ENCODE measurements around the gene KLLN.
"Not testable (repeated sequence)": the region's sequence is repeated elsewhere in the genome, so short reads cannot be mapped to it uniquely, and the experiment has no call there.

Gene KLLN

GRCh38 chr10:87863053-87863943 is at the start of gene KLLN, which contains the start of gene PTEN:
KLLN (minus strand) TSS chr10:87863533; CDS start chr10:87862487, 1,046 bp downstream.
PTEN (plus strand) TSS chr10:87863625; CDS start chr10:87864470, 845 bp downstream.
- DNase-seq = peak; percentile 61 to 90

DNA sequence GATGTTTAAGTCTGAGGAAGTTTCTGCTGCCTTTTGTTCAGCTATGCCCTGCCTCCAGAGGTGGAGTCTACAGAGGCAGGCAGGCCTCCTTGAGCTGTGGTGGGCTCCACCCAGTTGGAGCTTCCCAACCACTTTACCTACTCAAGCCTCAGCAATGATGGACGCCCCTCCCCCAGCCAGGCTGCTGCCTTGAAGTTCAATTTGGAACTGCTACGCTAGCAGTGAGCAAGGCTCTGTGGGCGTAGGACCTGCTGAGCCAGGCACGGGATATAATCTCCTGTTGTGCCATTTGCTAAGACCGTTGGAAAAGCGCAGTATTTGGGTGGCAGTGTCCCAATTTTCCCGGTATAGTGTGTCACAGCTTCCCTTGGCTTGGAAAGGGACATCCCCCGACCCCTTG is 40.1 kb upstream of the KLLN start:
- not testable (repeated sequence) for DNase-seq

- DNase-seq = not testable (repeated sequence)
Measured at GRCh38 chr10:87897957-87898356, 34.6 kb upstream of the KLLN start.

DNA sequence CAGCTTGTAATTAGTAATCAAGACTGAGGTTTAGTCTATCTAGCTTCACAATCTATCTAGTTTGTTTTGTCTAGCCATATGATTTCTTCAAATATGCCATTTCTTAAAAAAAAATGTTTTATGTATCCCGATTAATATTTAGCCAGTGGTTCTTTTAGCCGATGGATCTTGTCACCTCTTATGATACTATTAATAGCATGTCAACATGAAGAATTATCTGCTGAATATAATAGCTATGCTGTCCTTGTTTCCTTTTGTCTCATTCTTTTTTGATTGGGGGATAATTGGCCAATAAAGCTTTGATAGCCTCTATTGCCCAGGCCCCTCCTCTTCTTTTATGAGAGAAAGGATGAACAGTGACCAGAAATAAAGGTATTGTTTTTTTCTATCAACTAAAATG is 32.9 kb upstream of the KLLN start:
- no peak for DNase-seq

DNA sequence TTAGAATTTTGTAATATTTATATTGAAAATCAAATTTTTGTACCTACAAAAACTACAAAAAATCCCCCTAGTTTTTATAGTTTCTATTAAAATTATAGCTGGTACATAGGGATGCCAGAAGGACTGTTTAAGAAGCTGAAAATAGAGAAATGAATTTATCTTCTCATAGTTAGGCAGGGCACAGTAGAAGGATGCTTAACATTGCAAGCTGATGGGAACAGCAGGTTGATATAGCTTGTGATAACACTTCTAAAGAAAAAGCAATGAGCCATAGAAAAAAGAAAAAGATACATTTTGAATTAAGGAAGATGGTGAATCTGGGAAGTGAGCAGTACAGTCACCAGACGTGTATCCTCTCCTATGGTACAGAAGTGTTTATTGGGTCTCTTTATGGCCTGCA is 32.1 kb upstream of the KLLN start:
- DNase-seq = no peak

DNA sequence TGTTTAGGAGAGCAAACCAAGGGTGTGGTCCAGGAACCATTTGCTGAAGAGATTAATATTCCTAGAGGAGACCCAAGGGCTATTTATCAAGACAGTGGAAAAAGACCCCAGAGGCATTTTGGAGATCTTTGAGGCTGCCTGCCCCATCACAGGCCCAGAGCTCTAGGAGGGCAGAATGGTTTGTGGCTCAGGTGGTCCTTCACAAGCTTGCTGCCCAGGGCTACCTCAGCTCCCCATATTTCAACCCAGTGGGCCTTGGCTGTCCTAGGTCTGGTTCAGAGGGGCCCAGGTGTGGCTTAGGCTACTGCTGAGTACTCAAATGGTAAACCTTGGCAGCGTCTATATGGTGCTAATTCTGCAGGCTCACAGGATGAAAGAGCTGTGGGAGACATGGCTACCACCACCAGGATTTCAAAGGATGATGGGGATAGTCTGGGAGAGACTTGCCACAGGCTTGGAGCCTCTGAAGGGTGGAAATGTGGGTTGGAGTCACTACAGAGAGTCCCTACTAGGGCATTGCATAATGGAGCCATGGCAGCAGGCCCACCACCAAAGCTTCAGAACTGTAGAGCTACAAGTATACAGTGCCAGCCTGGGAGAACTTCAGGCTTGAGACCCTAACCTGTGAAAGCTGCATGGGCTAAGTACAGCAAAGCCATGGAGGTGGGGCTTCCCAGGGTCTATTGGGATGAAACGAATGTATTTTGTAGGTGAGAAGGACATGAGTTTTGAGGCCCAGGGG is 24.4 kb upstream of the KLLN start:
- DNase-seq = no peak

DNA sequence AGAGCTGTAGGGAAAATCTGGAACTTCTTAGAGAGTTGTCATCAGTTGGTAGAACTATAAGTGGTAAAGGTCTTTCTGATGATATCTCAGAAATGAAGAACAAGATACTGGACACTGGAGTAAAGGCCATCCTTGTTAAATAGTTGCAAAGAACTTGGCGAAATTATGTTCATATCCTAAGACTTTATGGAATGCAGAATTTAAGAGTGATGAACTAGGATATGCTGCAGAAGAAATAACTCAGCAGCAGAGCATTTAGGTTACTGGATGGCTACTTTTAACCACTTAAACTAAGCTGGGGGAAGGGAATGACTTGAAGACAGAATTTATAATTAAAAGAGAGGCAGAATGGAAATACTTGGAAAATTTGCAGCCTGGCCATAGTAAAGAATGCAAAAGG is 23.8 kb upstream of the KLLN start:
- DNase-seq = no peak

GRCh38 chr10:87886635-87887034 is 23.3 kb upstream of the KLLN start:
- no peak for DNase-seq

DNA sequence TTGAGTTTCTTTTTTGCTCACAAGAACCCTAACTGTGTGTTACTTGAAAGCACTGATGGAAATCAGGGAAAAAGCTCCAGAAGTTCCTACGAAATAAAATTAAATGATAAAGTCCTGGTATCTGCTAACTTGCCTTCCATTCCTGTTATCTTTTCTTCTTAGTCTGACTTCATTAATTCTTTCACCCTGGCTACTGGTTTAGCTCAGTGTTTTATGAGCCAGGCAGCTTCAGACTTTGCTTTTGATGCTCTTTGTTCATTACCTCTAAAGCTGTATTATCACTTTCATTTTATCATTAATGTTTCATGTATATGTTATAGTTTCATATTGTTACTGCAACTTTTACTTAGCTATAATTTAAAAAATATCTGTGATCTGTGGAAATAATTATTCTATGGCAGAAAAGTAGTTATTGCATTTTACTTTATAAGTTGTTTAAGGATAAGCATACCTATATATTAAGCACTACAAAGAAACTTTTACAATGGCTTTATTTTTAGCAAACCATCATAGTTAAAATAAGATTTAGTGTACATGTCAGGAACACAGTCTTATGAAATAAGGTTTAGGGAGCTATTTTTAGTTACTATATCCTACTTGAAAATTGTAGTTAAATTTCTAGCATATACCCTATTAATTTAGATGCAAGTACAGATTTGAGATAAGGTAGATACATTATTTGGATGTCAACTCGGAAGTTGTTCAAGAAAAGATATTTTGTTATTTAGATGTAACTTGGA is 19.4 kb upstream of the KLLN start:
- no peak for DNase-seq

- DNase-seq = not testable (repeated sequence)
Measured at GRCh38 chr10:87881373-87882059, 18.2 kb upstream of the KLLN start.

GRCh38 chr10:87880336-87880735 is 17.0 kb upstream of the KLLN start:
- no peak for DNase-seq

- DNase-seq = no peak
Measured at GRCh38 chr10:87878664-87879459, 15.5 kb upstream of the KLLN start.

DNA sequence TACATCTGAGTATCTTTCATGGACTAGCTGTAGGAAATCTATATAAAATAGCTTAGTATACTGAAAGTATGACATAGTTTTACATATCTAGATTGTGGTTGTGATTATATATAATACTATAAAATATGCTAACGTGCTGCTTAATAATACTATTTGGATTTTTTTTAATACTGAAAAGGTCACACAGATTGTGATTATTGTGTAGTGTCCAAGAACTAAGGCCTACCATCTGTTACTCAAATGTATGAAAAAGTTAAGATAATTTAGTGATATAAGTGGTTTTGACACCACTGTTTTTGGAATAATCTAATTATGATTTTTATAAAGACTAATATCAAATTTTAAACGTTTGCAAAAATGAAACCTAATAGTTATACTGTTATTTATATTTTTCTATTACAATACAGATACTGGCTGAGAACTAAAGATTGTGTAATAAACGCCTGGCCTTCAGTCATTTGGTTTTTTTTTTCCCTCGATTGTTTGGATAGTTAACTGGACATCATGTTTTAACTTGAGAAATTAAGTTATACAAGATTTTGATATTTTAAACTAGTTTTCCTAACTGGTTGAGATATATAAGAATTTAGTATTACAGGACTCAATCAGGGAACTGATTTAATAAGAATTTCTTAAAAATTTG is 12.7 kb upstream of the KLLN start:
- DNase-seq = no peak

- no peak for DNase-seq
Measured at GRCh38 chr10:87873656-87874055, 10.3 kb upstream of the KLLN start.

GRCh38 chr10:87872828-87873227 is 9.5 kb upstream of the KLLN start:
- no peak for DNase-seq

GRCh38 chr10:87869773-87870551 is 6.6 kb upstream of the KLLN start:
- no peak for DNase-seq

DNA sequence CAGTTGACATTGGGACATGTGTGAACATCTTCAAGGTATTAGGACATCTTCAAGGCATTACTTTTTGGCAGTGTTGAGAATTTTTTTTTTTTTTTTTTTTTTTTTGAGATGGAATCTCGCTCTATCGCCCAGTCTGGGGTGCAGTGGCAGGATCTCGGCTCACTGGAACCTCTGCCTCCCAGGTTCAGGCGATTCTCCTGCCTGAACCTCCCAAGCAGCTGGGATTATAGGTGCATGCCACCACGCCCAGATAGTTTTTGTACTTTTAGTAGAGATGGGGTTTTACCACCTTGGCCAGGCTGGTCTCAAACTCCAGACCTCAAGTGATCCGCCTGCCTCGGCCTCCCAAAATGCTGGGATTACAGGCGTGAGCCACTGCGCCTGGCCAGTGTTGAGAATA is 5.8 kb upstream of the KLLN start:
- DNase-seq = not testable (repeated sequence)

DNA sequence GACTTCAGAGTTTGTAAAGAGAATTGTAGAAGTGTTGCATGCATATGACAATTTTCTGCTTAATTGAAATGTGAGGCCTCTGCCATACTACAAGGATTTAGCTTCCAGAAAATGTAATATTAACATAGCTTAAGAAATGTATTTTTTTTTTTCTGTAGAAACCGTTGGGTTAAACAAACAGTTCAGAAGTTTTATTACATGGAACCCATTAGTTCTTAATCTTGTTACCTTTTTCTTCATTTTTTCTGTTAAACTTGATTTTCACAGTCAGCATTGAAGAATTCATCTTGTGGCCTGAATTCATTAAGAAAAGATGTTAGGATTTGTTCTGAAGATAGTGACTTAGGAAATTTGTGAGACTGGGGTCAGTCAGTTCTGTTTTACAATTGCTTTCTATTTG is 4.9 kb upstream of the KLLN start:
- DNase-seq = no peak

DNA sequence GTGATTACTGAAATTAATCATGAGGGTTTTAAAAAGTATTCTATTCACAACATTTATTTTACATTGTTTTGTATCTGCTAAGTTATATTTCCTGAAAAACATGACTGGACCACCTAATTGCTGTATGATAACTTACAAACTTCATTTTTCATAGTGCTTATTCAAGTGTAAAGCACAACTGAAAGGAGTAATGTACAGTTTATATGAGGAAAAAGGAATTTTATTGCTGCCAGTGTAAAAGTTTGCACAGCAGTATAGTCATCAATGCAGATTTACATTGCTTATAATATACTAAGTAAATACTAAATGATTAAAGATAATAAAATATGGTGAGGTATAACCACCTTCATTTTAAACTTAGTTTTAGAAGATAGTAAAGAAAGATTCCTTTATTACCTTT is 4.1 kb upstream of the KLLN start:
- no peak for DNase-seq

- DNase-seq = no peak
Measured at GRCh38 chr10:87866412-87866974, 3.2 kb upstream of the KLLN start.

All from NCI-H446 (cell line).